ENCODE measurements around the gene ENAM.

Gene ENAM

GRCh38 chr4:70628444-70628843 lies at the start of gene ENAM:
TSS of gene ENAM (plus strand) at chr4:70628744. CDS start at chr4:70629501, 757 bp downstream.
- DNase-seq, result no peak

GRCh38 chr4:70581980-70582379 lies 46.6 kb upstream of the ENAM start:
- DNase-seq, result no peak

GRCh38 chr4:70583952-70584834 lies 44.4 kb upstream of the ENAM start:
- DNase-seq, result peak; percentile 4

GRCh38 chr4:70586841-70587240 lies 41.7 kb upstream of the ENAM start:
- DNase-seq, result no peak

- DNase-seq, result no peak
Measured at GRCh38 chr4:70589785-70590184, 38.8 kb upstream of the ENAM start.

- no peak for DNase-seq
Measured at GRCh38 chr4:70591955-70592582, 36.5 kb upstream of the ENAM start, which contains the start of gene AMBN. TSS of gene AMBN (plus strand) at chr4:70592256. CDS start at chr4:70592359, 103 bp downstream.

- no peak for DNase-seq
Measured at GRCh38 chr4:70594196-70594595, 34.3 kb upstream of the ENAM start.

- DNase-seq, result no peak
Measured at GRCh38 chr4:70600305-70600704, 28.2 kb upstream of the ENAM start.

- DNase-seq, result no peak
Measured at GRCh38 chr4:70600977-70601376, 27.6 kb upstream of the ENAM start.

GRCh38 chr4:70601422-70602039 lies 27.0 kb upstream of the ENAM start:
- peak; percentile 42 for DNase-seq

- no peak for DNase-seq
Measured at GRCh38 chr4:70603856-70604255, 24.7 kb upstream of the ENAM start.

- no peak for DNase-seq
Measured at GRCh38 chr4:70606459-70606858, 22.1 kb upstream of the ENAM start.

- DNase-seq, result no peak
Measured at GRCh38 chr4:70607334-70607853, 21.1 kb upstream of the ENAM start.

- DNase-seq, result no peak
Measured at GRCh38 chr4:70608324-70608723, 20.2 kb upstream of the ENAM start.

GRCh38 chr4:70613306-70614183 lies 15.0 kb upstream of the ENAM start:
- no peak for DNase-seq

GRCh38 chr4:70614184-70614555 lies 14.4 kb upstream of the ENAM start:
- no peak for DNase-seq

- DNase-seq, result no peak
Measured at GRCh38 chr4:70619288-70619687, 9.3 kb upstream of the ENAM start.

- DNase-seq, result no peak
Measured at GRCh38 chr4:70619778-70620177, 8.8 kb upstream of the ENAM start.

- DNase-seq, result no peak
Measured at GRCh38 chr4:70623323-70623722, 5.2 kb upstream of the ENAM start.

- no peak for DNase-seq
Measured at GRCh38 chr4:70624226-70624793, 4.2 kb upstream of the ENAM start.

GRCh38 chr4:70627620-70628019 lies 924 bp upstream of the ENAM start:
- DNase-seq, result no peak

GRCh38 chr4:70629469-70630090 lies 1.0 kb downstream of the ENAM start:
- DNase-seq, result no peak

Measured in DMS79 treated with DMSO at 0.1 percent for 48 hours (cell line).